ENCODE results near the gene BCL3.

The BCL3 gene

DNA sequence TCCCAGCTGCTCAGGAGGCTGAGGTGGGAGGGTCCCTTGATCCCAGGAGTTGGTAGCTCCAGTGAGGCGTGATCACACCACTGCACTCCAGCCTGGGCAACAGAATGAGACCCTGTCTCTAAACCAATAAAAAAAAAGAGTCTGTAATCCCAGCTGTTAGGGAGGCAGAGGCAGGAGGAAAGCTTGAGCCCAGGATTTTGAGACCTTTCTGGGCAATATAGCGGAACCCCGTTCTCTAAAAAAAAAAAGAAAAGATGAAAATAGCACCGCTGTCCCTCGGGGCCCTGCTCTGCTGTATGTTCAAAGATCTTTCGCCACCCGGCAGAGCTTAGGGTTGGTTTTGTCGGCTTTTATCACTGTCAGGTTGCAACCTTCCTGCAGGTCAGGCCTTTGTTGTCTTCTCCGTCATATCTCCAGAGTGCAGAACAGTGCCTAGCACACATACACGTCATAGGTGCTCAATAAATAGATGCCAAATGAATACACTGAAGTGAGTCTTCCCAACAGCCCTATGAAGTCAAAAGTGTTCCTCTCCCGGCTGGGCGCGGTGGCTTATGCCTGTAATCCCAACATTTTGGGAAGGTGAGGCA, 47.0 kb downstream of the BCL3 start:
- no peak for DNase-seq

DNA sequence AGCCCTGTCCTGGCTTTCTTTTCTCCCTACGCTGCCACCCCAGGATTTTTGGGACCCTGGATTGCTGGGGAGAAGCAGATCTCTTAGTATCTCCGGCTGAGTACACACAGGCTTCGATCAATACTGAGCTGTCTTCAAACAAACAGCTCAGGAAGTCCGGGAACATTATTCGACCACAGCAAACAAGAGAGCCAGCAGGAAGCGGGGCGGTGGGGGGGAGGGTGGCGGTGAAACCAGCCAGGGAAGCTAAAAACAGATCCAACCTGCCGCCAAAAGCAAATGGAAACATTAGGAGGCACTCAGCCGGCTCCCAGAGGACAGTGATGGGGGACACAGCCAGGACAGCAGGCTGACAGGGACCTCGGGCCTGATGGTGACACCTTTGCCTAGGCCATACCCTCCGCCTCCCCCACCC, 48.2 kb downstream of the BCL3 start:
- no peak for DNase-seq

- no peak for DNase-seq
Observed at GRCh38 chr19:44799627-44800346, 51.3 kb downstream of the BCL3 start.

DNA sequence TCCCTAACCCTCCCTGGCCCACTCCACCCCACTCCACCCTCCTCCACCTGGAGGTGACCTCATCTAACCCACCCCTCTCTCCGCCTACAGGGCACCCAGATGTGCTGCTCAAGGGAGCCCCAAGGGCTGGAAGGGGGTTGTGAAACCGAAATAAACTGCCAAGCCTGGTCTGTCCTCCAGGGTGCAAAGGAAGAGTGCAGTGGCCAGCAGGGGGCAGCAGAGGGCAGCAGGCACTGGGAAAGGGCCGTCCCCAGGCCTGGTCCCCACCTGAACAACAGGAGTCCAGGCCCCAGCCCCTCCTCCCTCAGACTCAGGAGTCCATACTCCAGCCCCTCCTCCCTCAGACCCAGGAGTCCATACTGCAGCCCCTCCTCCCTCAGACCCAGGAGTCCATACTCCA, 52.0 kb downstream of the BCL3 start:
- peak; percentile 88 for DNase-seq

DNA sequence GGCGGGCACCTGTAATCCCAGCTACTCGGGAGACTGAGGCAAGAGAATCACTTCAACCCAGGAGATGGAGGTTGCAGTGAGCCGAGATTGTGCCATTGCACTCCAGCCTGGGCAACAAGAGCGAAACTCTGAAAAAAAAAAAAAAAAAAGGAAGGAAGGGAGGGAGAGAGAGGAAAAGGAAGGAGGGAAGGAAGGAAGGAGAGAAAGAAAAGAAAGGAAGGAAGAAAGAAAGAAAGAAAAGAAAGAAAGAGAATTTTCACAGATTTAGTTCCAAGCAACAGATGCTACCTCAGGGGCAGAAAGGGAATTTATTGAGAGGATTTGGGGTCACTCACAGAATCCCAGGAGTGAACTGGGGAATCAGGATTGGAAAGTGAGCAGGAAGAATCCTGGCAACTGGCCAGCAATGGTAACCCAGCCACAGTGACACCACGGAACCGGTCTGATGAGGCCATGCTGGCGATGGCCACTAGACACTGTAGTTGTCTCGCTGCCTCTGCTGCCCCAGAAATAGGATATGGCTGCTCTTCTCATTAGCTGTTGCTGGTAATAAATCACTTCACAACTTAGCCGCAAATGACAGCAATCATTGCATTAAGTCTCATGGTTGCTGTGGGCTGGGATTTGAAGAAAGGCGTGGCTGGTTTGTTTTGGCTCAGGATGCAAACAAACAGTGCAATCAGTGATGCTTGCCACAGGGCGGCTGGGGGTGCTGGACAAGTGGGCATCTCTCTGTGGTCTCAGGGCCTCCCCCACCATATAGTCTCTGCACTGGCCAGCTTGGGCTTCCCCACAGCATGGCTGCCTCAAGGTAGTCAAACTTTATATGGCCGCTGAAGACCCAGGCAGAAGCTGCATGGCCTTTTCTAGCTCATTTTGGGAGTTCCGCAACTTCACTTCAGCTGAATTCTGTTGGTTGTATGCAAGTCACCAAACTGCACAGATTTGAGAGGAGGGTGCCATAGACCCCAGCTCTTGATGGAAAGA, 55.2 kb downstream of the BCL3 start:
- no peak for DNase-seq

DNA sequence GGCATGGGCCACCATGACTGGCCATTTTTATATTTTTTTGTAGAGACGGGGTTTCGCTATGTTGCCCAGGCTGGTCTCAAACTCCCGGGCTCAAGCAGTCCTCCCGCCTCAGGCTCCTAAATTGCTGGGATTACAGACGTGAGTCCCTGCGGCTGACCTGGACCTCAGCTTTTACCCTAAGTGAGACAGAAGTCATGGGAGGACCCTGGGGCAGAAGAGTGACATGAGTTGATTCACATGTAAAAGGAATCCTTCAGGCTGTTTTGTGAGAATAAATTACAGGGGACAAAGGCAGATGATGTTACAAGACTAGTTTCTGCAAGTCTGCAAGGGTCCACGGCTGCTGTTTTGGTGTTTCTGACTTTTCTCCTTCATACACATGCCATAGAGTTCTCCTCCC, 57.8 kb downstream of the BCL3 start:
- no peak for DNase-seq

DNA sequence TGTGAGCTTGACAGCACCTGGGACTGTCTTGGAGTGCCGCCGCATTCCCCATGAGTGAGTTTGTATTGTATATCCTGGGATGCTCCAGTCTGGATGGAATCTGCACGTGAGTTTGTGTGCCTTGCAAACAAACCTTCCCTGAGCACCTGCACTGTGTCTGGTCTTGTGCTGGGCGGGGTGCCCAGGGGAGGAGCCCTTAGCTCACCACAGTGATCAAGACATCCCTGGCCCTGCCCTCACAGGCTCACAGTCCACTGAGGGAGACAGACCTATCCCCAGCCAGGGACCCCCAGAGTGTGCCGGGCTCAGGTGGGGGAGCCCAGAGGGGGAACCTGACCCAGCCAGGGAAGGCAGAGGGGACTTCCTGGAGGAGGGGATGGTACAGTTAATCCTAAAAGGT, 58.7 kb downstream of the BCL3 start:
- DNase-seq = no peak

GRCh38 chr19:44807652-44808462, 59.3 kb downstream of the BCL3 start:
- DNase-seq = no peak

DNA sequence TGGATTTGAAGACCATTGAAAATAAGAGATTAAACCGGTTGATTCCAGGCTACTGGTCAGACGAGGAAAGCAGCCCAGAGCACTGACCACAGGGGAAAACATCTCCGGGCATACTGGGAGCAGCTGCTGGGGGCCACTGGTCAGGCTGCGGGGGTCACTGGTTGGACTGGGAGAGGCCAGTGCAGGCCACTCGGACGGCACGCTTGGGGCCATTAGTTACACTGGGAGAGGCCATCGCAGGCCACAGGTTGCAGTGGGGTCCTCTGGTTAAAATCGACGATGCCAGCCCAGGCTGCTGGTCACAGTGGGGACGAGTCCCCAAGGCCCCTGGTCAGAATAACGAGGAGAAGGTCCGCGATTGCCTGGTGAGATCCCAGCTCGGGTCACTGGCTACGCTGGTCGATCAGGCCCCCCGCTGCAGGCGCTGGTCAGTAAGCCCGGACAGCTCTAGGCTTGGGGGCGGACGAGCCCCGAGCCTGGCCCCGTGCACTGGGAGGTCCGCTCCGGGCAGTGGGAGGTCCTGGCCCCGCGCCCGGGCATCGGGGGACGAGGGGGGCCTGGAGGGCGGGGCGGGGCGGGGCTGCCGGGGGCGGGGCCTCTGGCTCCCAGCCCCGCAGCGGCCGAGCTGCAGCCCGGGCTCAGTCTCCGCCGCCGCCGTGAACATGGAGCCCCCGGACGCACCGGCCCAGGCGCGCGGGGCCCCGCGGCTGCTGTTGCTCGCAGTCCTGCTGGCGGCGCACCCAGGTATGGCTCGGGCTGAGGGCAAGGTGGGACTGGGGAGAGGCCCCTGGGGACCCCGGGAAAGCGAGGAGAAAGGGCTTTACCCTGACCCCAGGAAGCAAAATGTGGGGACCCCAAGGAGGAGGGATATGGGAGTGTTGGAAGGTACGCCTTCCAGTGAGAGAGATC, 60.2 kb downstream of the BCL3 start, which contains the start of gene BCAM:
TSS of gene BCAM (plus strand) at position 641 of the 909 bp plus-strand sequence. CDS start at position 663, 22 bp downstream.
- DNase-seq = no peak

Data from activated CD4-positive, CD25-positive, alpha-beta regulatory T cell treated with anti-CD3 and anti-CD28 coated beads, Interleukin-2, amount 50 U/mL, for 72 hours (primary cell).